GM23338 (cell line): Measurements from ENCODE around the gene NPHP4. TPM values are rescaled to one million over a fixed set of nuclear protein-coding genes. Genes with fewer than 3 reads are reported as not detected.

Experiments
- ATAC-seq: fragments of 200-7000 bp; cut with Tn5 transposase; 3 replicates; pipeline ENCODE4 v1.9.1; 2020
- DNase-seq: peaks from one replicate; pipeline ENCODE4 v3.0.0-alpha.2; 2015; ENCODE audit warnings: low spot score
- H2AFZ ChIP-seq: fragments of 200-600 bp; sonication (generic); 2 replicates; pipeline ENCODE4 v1.8.0; 2016; ENCODE audit warnings: antibody characterized with exemption, mild to moderate bottlenecking, moderate library complexity
- H3F3A ChIP-seq: fragments of 200-600 bp; sonication (generic); replicated peaks from 2 replicates; pipeline ENCODE4 v1.8.0; 2017; ENCODE audit warnings: antibody characterized with exemption, mixed run types, low read depth
- H3K27ac ChIP-seq: fragments of 200-600 bp; sonication (generic); 2 replicates; pipeline ENCODE4 v1.6.1; 2016; ENCODE audit warnings: low read depth
- H3K27me3 ChIP-seq: fragments of 200-600 bp; sonication (generic); 2 replicates; pipeline ENCODE4 v1.8.0; 2016; ENCODE audit warnings: mild to moderate bottlenecking, mixed run types, moderate library complexity; ENCODE audit not compliant: insufficient read depth
- H3K36me3 ChIP-seq: fragments of 200-600 bp; sonication (generic); 2 replicates; pipeline ENCODE4 v1.8.0; 2016; ENCODE audit warnings: mild to moderate bottlenecking; ENCODE audit not compliant: insufficient read depth
- H3K4me1 ChIP-seq: fragments of 200-600 bp; sonication (generic); 2 replicates; pipeline ENCODE4 v1.8.0; 2016; ENCODE audit warnings: mild to moderate bottlenecking, moderate library complexity; ENCODE audit not compliant: insufficient read depth
- H3K4me2 ChIP-seq: fragments of 200-600 bp; sonication (generic); 2 replicates; pipeline ENCODE4 v1.7.1; 2017; ENCODE audit warnings: mixed run types
- H3K4me3 ChIP-seq: fragments of 200-600 bp; sonication (generic); 2 replicates; pipeline ENCODE4 v1.6.1; 2016; ENCODE audit warnings: mixed run types
- H3K79me2 ChIP-seq: fragments of 200-600 bp; sonication (generic); replicated peaks from 2 replicates; pipeline ENCODE4 v1.8.0; 2017; ENCODE audit warnings: mild to moderate bottlenecking; ENCODE audit not compliant: insufficient read depth
- H3K9me2 ChIP-seq: fragments of 200-600 bp; sonication (generic); 2 replicates; pipeline ENCODE4 v1.8.0; 2017; ENCODE audit not compliant: insufficient read depth
- H4K20me1 ChIP-seq: fragments of 200-600 bp; sonication (generic); replicated peaks from 2 replicates; pipeline ENCODE4 v1.8.0; 2017; ENCODE audit warnings: mild to moderate bottlenecking; ENCODE audit not compliant: insufficient read depth
- H3K27ac Mint-ChIP-seq: 2 replicates; pipeline ENCODE4 v1.8.0; 2020; ENCODE audit warnings: inconsistent platforms, mild to moderate bottlenecking, moderate library complexity, mixed read lengths
- H3K27me3 Mint-ChIP-seq: 3 replicates; pipeline ENCODE4 v1.8.0; 2022; ENCODE audit warnings: low read depth, mild to moderate bottlenecking, moderate library complexity, mixed read lengths, inconsistent platforms; ENCODE audit not compliant: insufficient read depth, poor library complexity
- H3K36me3 Mint-ChIP-seq: 3 replicates; pipeline ENCODE4 v1.8.0; 2021; ENCODE audit warnings: low read depth, mild to moderate bottlenecking, inconsistent platforms, moderate library complexity, mixed read lengths
- H3K4me1 Mint-ChIP-seq: 3 replicates; pipeline ENCODE4 v1.8.0; 2020; ENCODE audit warnings: mild to moderate bottlenecking, inconsistent platforms, mixed read lengths
- H3K4me3 Mint-ChIP-seq: 3 replicates; pipeline ENCODE4 v1.8.0; 2021; ENCODE audit warnings: moderate library complexity, mild to moderate bottlenecking, inconsistent platforms, mixed read lengths
- H3K9me3 Mint-ChIP-seq: 3 replicates; pipeline ENCODE4 v1.8.0; 2020; ENCODE audit warnings: moderate library complexity, mild to moderate bottlenecking, inconsistent platforms, mixed read lengths
- CREB1 ChIP-seq: fragments of 250-450 bp; sonication (Bioruptor Pico); IDR thresholded peaks from 2 replicates; pipeline ENCODE4 v1.5.0; 2020; ENCODE audit warnings: low read depth, mild to moderate bottlenecking, moderate library complexity
- EZH2 ChIP-seq: fragments of 200-600 bp; sonication (generic); IDR thresholded peaks from one replicate; pipeline ENCODE4 v1.8.0; 2017; ENCODE audit warnings: antibody characterized with exemption, mild to moderate bottlenecking, low read depth; ENCODE audit not compliant: unreplicated experiment
- EZH2phosphoT487 ChIP-seq: fragments of 200-600 bp; sonication (generic); IDR thresholded peaks from one replicate; pipeline ENCODE4 v1.8.1; 2018; ENCODE audit warnings: antibody characterized with exemption; ENCODE audit not compliant: unreplicated experiment
- JUNB ChIP-seq: IDR thresholded peaks from one replicate; pipeline ENCODE4 v1.6.1; 2016; ENCODE audit warnings: antibody characterized with exemption; ENCODE audit not compliant: unreplicated experiment
- NANOG ChIP-seq: IDR thresholded peaks from 2 replicates; pipeline ENCODE4 v1.6.1; 2016; ENCODE audit warnings: antibody characterized with exemption, borderline replicate concordance
- ZNF114 ChIP-seq: fragments of 250-450 bp; sonication (Bioruptor Pico); IDR thresholded peaks from 2 replicates; pipeline ENCODE4 v1.5.0; 2020; ENCODE audit warnings: mild to moderate bottlenecking, moderate library complexity
- ZNF331 ChIP-seq: fragments of 250-450 bp; sonication (Bioruptor Pico); IDR thresholded peaks from 2 replicates; pipeline ENCODE4 v1.5.0; 2020; ENCODE audit warnings: low read depth, mild to moderate bottlenecking, moderate library complexity
- polyA plus RNA-seq: library from polyadenylated mRNA; unstranded; fragments of >200 nt; fragmentation: Nextera tagmentation; extraction: Ambion mirVana; gene quantifications from 2 replicates; pipeline ENCODE4 v1.2.1, GENCODE V29; 2016
- total RNA-seq: library from RNA; depleted of rRNA; stranded (reverse); fragments of >200 nt; shearing (Covaris generic); gene quantifications from 2 replicates; pipeline ENCODE4 v1.2.3, GENCODE V29; 2014
- TF ChIP-seq, protein P1 (sequence below): IDR thresholded peaks from 2 replicates; pipeline ENCODE4 v1.6.1; 2016; ENCODE audit warnings: antibody characterized with exemption
- TF ChIP-seq, protein P2 (sequence below), 2 experiments: fragments of 200-600 bp in 1 of 2; sonication (generic) in 1 of 2; conservative IDR thresholded peaks; 2 replicates each; pipeline versions ENCODE4 v1.5.1 to v1.6.1; 2016 to 2017; ENCODE audit warnings: antibody characterized with exemption in 2 of 2, low read depth in 2 of 2, mild to moderate bottlenecking in 2 of 2, moderate library complexity in 1 of 2

Gene NPHP4
- total and polyA plus RNA-seq, 2 experiments from 2014 or later: 2.5 to 12.4 TPM

DNA sequence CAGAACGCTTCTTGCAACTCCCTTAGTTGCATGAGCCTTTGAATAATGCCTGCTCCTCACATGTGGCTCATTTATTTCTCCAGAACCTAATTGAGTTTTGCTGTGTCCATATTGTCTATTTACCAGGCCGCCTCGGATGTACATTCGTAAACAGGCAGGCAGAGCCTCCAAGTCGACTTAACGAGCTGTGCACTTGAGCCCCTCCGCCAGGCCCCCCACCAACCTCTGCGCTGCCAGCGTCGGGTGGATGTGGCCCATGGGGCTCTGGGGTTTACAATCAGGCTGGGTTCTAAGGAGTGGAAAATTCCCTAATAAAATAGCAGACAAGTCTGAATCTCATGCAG lies 106.1 kb downstream of the NPHP4 start (continued):
- TF ChIP-seq, protein P1, sequence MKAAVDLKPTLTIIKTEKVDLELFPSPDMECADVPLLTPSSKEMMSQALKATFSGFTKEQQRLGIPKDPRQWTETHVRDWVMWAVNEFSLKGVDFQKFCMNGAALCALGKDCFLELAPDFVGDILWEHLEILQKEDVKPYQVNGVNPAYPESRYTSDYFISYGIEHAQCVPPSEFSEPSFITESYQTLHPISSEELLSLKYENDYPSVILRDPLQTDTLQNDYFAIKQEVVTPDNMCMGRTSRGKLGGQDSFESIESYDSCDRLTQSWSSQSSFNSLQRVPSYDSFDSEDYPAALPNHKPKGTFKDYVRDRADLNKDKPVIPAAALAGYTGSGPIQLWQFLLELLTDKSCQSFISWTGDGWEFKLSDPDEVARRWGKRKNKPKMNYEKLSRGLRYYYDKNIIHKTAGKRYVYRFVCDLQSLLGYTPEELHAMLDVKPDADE: no peak
- no peak for TF ChIP-seq NANOG
- no peak for TF ChIP-seq EZH2

DNA sequence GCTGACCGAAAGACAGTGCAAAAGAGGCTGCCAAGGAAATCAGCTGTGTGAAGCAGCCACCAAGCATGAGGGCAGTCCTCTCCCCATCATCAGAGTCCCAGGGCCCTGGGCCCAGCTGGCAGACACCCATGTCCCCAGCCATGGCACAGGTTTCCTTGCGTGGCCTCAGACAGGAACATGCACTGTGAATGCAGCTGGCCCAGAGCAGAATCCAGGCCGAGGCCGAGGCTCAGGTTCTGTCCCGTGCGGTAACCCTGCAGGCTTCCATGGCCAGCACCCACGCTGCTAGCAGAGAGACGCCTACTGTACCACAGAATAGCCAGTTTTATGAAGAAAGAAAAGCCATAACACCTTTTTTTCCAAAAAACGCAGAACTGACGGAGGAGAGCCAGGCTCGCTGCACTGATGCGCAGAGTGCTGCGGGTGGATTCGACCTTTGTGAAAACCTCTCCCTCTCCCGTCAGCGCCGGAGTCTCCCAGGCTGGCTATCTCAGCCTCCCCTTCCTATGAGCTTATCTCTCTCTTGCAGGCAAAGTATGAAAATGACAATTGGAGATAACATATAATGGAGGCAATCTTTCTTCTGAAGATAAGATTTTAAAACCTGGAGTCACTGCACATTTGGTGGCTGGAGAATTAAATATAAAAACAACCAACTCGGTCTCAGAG lies 106.6 kb downstream of the NPHP4 start:
- H3K4me1 ChIP-seq: no peaks in the 10 kb centered on the region
- Mint-ChIP-seq H3K4me3 (no peak overlapping the region), H3K36me3 (peaks cover 16% of the 10 kb centered on the region; the same call in 2 of the 3 replicates), H3K4me1 (peaks cover 6% of the 10 kb centered on the region), H3K27me3 (peaks cover 10% of the 10 kb centered on the region), H3K9me3 (no peaks in the 10 kb centered on the region), H3K27ac (0 out of 2 replicates have a peak overlapping the region, but pooled peaks have one; percentile 15)
- no peak for ATAC-seq
- no peaks in the 10 kb centered on the region for H4K20me1 ChIP-seq
- no peaks in the 10 kb centered on the region for H3K79me2 ChIP-seq
- H3K27ac ChIP-seq: no peak overlapping the region
- H3K27me3 ChIP-seq: no peaks in the 10 kb centered on the region
- no peak overlapping the region for H3K4me3 ChIP-seq
- H3K9me2 ChIP-seq: no peaks in the 10 kb centered on the region
- TF ChIP-seq ZNF331 (CRISPR knock-in tag): no peak
- no peak for TF ChIP-seq EZH2
- TF ChIP-seq, protein P1: no peak
- TF ChIP-seq, protein P2, sequence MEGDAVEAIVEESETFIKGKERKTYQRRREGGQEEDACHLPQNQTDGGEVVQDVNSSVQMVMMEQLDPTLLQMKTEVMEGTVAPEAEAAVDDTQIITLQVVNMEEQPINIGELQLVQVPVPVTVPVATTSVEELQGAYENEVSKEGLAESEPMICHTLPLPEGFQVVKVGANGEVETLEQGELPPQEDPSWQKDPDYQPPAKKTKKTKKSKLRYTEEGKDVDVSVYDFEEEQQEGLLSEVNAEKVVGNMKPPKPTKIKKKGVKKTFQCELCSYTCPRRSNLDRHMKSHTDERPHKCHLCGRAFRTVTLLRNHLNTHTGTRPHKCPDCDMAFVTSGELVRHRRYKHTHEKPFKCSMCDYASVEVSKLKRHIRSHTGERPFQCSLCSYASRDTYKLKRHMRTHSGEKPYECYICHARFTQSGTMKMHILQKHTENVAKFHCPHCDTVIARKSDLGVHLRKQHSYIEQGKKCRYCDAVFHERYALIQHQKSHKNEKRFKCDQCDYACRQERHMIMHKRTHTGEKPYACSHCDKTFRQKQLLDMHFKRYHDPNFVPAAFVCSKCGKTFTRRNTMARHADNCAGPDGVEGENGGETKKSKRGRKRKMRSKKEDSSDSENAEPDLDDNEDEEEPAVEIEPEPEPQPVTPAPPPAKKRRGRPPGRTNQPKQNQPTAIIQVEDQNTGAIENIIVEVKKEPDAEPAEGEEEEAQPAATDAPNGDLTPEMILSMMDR (conservative IDR thresholded peaks at IDR 0.05; ENCODE audit: low read depth in 2 of 2): no peak
- TF ChIP-seq NANOG: no peak
- TF ChIP-seq EZH2phosphoT487: no peak
- no peak for TF ChIP-seq ZNF114
- no peak for TF ChIP-seq JUNB
- TF ChIP-seq CREB1 (CRISPR knock-in tag): no peak
- no peaks in the 10 kb centered on the region for H3K36me3 ChIP-seq
- no peak overlapping the region for H2AFZ ChIP-seq
- no peaks in the 10 kb centered on the region for H3F3A ChIP-seq
- no peak overlapping the region for H3K4me2 ChIP-seq
- no peak for DNase-seq
